Testis (tissue), 2 donors: ENCODE results near the gene PERM1.
"Not testable (repeated sequence)": the region's sequence is repeated elsewhere in the genome, so short reads cannot be mapped to it uniquely, and the experiment has no call there.

Source experiments
- CTCF ChIP-seq, 3 experiments: fragments of 450-650 bp in 2 of 3; fragments of 200-600 bp in 1 of 3; sonication (generic) in 1 of 3; IDR thresholded peaks; one replicate each; pipeline ENCODE4 v1.5.1; 2016 to 2019; ENCODE audit warnings: antibody characterized with exemption in 3 of 3, mild to moderate bottlenecking in 2 of 3, moderate library complexity in 1 of 3
- POLR2A ChIP-seq: fragments of 450-650 bp; IDR thresholded peaks from one replicate; pipeline ENCODE4 v1.6.1; 2017; ENCODE audit warnings: antibody characterized with exemption, mild to moderate bottlenecking, moderate library complexity

GRCh38 chr1:1017397-1018320, 35.8 kb upstream of the PERM1 start:
- TF ChIP-seq POLR2A; CTCF (IDR thresholded peaks at IDR 0.05): not testable (repeated sequence)
